Right forelimb (tissue), 1 donor: ENCODE results near the gene FAT3.

Source experiments
- DNase-seq: peaks from one replicate; pipeline ENCODE4 v3.0.0-alpha.2; 2018

The FAT3 gene

DNA sequence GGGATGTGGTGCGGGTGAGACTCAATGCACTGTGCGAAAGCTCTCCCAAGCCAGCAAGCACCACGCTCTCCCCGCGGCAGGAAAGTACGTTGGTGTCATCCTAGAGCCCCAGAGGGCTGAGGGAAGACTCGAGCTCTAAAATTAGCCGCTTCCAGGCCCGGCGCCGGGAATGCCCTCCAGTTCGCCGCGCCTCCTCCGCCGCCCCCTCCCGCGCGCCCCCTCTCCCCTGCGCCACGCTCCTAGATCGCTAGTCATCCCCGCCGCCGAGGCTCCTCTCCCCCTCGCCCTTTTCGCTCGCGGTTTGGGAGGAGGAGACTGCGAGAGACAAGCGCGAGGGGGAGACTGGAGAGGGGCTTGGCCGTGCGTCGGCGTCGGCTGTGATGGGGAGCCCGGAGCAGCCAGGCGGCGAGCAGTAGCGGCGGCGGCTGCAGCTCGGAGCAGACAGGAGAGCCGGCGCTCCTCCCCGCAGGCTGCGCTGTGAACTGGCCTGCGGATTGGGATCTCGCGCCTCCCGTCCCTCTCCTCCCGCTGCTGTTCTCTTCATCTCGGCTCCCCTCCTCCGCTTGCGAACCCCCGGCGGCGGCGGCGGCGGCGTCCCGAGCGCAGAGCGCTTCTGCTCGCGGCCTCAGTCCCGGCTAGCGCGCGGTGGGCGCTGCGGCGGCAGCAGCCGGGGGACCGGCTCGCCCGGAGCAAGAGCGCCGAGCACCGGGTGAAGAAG is at the start of gene FAT3:
Gene FAT3 (plus strand): TSS at position 412 of the 718 bp plus-strand sequence. CDS start 127,295 bp downstream, outside the sequence.
- DNase-seq, result peak; percentile 86

DNA sequence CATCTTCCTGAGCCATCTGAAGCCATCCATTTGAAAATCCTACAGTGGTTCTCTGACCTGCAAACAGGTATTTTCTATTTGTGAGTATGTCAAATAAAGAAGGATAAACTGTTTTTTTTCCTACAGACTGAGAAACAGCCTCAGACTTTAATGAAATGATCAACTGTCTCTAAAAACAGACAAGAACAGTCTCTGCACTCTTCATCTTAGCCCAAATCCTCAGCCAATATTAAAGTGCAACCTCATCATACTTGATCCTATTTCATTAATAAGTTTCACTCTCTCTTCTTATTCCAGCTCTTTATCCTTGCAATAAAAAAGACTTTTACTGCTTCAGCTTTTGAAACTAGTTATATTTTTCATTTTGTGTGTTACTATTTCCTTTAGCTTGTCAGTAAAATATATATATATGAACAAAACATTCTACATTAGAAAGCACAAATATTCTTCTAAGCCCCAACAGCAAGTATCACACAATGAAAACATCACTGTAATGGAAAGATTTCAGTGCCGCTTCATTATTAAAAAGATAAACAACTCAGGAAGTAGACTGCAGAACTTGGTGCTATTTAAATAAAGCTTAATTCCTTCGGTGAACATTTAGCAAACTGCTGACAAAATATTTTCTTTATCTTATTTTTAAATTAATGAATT is 45.5 kb upstream of the FAT3 start:
- no peak for DNase-seq

DNA sequence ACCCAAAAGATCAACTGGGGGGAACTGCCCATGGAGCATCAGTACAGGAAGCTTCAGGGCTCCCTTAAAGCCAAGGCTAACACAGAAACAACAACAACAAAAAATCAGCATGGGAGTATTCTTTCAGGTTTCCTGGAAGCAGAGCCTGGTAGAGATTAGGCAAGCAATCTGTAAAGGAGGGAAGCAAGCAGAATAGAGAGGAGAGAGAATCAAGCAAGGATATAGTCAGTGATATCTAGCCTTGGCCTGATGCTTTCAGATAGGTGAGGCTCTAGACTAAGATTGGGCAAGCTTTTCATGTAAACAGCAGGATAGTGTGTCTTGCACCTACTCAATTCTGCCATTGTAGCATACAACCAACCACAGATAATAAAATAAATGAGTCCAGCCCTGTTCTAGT is 44.4 kb upstream of the FAT3 start:
- DNase-seq, result no peak

DNA sequence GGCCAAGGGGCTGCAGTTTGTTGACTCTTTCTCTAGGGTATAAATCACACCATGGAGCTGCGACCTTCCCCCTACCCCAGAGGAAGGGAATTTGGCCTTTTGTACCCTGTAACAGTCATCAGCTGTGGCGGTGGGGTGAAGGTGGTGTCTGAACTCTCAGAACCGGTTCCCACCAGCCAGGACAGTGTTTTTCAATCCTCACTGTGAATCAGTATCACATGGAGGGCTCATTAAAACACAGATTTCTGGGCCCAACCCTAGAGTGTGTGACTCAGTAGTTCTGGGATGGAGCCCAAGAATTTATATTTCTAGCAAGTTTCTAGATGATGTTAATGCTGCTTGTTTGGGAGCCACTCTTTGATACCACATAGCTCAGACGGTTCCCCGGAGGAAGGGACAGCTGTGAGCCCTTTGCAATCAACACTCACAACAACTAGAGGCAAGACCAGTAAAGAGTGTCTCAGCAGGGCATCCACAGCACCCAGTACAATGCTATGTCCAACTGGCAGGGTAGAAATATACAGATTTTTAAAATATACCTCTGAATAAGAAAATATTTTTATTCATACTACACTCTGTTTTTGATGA is 43.9 kb upstream of the FAT3 start:
- DNase-seq, result no peak

DNA sequence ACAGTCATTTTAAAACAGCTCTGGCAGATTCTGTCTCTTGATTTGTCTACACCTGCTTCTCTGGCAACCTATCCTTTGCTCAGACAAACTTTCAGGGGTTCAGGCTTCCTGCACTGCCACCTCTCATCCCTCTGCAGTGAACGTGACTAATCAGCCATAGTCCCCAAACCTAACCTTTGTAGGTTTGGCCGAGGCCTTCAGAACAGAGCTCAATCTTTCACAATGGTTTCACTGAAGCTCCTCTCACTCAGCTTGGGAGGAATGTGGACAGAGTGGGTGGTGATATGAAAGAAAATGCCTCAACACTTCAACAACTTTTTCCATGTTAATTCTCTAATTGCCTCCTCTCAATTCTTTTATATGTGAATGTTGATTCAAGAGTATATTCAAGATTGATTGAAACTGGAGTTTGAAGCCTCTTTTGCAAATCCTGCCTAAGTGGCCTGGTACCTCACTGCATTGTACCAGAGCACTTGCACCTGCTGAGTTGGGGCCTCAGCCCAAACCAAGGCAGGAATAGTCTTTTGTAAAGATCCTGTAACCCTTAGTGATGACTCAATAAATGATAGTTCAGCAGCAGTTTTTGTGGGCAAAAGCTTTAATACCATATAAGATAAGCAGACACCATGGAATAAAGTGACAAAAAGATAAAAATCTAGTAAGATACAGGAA is 33.9 kb upstream of the FAT3 start:
- DNase-seq, result no peak

DNA sequence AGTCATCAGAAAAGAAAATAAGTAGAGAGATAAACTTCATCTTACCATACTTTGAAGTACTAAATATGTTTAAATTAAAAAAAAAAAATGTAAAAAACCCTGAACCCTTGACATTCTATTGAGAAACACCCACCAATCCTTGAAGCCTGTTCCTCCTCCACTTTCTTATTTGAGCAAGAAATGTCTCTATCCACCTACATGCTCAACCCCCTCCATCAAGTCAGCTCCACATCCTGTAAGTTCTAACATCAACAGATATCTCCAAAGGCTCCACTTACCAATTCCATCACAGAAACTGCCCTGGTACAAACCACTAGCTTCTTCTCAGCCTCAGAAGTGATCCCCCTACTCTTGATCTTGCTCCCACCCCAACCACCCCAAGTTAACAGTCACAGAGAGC is 32.5 kb upstream of the FAT3 start:
- no peak for DNase-seq

DNA sequence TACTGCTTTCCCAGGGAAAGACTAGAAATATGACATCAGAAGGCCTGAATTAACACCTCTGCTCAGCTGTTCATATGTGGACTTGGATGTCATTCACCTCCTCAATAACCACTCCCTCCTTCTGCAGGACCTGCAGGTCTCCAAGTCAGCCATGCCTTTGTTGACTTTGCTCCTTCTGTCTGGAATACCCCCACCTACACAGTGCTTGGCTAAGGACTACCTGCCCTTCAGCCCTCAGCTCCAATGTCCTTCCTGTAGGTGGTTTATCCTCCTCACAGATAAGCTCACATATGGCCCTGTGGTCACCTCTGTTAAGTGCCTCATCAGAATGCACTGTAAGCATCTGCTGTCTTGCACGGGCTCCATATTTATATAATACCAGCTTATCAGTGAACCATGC is 26.4 kb upstream of the FAT3 start:
- no peak for DNase-seq

DNA sequence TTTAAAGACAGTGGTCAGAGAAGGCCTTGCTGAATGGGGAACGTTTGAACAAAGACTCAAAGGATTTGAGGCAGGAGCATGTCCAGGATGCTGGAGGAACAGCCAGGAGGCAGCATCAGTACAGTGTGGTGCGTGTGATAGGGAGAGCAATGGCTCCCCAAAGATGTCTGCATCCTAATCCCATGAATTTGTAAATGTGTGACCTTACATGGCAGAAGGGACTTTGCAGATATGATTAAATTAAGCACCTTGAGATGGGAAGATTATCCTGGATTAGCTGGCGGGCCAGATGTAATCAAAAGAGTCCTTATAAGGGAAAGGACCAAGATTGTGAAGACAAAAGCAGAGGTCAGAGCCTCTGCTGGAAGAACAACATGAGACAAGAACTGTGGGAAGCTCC is 24.6 kb upstream of the FAT3 start:
- DNase-seq, result no peak

DNA sequence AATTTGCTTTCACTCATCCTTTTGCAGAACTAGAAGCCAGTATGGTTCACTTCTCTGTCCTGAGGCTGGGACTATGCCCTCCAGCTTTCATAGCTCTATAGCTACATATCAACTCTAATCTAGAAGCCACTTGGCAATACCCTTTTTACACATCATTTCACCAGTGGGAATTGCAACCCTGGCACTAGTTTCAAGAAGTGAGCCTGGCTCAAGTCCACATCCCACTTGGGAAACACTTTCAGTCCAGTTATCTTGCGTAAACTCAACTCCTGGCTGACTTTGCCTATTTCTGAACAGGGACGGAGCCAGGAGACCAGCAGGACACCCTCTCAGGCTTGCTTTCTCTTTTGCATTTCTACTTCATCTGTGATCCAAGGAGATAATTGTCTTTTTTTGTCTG is 19.9 kb upstream of the FAT3 start:
- no peak for DNase-seq

DNA sequence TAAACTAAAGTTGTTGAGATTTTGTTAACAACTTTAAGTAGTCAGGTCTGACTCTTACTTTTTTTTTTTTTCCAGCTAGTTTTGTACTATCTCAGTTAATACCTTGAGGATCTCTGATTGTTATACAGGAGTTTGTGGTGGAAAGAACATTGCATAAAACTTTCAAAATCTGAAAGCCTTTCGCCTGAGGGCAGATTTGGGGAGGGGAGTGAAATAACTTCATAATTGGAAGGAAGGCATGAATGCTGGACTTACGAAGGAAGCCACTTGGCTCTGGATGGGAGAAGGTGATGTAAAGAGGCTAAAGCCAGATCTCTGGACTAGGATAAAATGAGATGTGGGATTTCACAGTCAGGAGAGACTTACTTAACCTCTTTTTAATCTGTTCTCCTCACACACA is 18.2 kb upstream of the FAT3 start:
- DNase-seq, result no peak

DNA sequence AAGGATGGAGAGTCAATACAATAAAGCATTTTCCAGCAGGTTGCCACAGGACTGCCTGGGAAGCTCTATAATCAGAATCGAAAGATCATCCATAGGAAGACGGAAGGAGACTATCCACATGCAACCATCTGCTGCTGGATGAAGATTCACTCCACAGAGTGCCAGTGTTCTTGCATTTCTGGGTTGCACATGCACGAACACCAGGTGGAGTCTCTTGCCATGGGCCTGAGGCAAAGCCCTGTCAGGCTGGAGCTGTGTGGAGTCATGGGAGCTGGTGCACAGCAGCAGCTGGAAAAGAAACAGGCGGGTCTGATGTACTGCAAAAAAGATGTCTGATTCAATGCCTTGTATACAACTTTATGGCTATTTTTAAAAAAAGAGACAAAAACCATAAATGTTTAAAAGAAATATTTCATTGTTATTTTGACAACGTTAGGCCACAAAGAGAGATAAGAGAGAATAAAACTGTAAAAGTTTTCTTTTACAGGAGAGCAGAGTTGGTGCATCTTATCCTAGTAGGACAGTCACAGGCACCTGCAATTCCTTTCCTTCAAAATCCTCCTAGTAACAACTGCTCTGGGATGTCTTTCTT is 12.9 kb upstream of the FAT3 start:
- no peak for DNase-seq

DNA sequence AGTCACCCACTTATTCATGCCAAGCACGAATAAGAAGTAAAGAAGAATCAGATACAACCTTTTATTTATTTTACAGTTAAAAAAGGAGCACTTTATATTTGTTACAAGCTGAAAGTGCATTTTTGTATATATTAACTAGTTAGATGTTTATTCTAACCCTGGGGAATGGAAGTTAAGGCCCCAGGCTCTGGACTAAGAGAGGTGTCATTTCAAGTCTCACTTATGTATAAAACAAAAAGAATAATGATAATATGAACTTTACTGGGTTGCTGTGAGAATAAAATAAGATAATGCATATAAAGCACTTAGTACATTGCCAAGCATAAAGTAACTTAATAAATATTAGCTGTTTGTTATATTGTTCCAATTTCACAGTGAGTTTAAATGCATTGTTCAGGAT is 12.1 kb upstream of the FAT3 start:
- no peak for DNase-seq

DNA sequence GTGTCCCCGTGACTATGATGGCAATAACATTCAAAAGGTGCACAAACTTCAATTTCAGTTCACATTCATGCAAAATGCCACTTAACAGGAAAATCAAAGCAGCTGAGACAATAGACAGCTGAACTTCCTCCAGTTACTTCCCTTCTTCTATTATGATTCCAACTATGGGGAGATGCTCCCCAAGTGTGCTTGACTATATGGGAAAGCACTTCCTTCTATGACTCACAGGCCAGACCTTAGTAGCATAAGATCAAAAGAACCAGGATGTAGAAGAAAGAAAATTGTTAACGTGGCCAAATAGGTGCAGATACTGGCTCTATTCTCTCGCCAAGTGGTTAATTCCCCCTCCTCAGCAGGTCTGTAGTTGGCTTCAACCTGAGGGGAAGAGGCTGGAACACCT is 7.8 kb upstream of the FAT3 start:
- no peak for DNase-seq

DNA sequence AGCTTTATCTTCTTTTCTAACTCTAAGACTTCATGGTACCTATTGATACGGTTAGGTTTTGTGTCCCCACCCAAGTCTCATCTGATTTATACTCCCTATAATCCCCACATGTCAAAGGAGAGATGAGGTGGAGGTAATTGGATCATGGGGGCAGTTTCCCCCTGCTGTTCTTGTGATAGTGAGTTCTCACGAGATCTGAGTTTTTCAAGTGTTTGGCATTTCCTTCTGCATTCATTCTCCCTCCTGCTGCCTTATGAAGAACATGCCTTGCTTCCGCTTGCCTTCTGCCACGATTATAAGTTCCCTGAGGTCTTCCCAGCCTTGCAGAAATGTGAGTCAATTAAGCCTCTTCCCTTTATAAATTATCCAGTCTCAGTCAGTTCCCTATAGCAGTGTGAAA is 5.1 kb upstream of the FAT3 start:
- DNase-seq, result no peak

DNA sequence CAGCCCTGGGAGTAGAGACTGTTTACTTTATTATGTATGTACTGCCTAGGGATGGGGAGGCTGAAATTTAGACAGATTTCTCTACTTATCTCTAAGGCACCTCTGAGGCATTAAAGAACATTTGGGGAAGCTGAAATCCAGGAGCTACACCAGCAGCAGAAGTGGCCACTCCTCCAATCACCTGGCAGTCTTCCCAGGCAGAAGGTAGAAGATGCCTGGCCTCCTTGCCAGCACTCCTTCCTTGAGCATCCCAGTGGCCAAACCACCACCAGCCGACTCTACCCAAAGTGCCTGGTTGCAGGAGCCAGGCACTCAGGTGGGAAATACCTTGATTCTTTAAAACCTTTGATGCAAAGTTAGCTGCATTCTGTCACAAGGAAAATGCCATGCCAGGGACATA is 1.9 kb upstream of the FAT3 start:
- DNase-seq, result no peak

DNA sequence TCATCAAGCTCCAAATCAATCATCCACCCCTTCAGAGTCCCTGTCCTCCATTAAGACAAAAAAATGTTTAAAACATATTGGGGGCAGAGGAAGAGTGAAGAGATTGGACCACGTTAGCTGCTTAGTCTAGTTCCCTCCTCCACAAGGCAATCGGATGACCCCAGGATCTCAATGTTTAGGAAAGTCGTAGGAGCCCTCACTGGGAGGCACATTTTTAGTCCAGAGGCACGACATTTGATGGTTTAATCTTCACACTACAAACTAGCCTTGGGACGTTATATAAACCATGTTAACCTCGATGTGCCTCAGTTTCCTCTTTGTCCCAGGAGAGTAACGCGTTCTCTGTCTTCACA is 588 bp upstream of the FAT3 start:
- DNase-seq, result no peak

DNA sequence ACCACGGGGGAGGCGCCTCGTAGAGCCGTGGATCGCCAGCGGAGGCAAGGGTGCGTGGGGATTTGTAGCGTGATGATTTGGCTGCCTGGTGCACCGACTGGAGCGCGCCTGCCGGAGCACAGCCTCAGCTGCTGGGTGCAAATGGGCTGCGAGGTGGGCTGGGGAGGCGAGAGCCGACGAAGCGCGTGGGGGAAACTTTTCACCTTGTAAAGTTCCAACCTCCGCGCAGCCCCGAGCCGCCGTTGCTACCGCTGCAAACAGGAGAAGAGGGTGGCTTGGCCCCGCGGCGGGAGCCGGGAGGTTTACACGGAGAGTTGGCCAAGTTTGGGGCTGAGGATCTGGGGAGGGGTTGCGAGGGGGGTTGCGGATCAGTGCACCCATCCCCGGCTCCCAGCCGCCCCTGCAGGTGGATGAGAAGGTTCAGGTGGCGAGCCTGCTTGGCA is 528 bp downstream of the FAT3 start:
- peak; percentile 72 for DNase-seq

DNA sequence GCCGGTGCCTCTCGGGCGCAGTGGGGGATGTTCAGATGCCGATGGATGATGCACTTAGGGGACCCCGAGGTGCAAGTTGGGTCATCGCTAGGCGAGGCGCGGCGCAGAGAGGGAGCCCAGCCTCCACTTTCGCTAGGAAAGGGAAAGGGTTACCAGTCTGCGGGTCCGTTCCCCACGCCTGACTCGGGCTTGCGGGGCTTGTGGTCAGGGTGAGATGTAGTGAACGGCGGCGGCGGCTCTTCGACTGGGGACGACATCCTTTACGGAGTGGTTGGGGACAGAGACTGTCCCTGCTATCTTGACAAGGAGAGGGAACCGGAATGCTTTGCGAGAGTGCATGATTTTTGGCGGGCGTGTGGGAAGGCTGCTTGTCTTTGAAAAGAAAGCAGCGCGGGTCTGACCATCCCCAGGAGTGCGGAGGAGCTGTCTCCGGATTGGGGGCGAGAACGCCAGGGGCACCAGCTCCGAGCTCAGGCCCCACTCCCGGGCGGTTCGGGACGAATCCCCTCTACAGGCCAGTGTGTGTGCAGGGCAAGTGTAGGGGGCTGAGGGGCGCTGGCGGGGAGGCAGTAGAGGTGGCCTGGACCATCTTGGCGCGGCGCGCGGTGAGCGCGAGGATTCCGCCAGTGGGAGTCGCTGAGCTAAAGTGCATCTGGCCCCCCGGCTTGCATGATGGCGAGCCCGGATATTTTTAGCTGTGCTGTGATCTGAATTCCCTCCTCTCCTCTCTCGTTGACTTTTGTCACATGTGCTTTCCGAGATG is 1.1 kb downstream of the FAT3 start:
- peak; percentile 74 for DNase-seq

DNA sequence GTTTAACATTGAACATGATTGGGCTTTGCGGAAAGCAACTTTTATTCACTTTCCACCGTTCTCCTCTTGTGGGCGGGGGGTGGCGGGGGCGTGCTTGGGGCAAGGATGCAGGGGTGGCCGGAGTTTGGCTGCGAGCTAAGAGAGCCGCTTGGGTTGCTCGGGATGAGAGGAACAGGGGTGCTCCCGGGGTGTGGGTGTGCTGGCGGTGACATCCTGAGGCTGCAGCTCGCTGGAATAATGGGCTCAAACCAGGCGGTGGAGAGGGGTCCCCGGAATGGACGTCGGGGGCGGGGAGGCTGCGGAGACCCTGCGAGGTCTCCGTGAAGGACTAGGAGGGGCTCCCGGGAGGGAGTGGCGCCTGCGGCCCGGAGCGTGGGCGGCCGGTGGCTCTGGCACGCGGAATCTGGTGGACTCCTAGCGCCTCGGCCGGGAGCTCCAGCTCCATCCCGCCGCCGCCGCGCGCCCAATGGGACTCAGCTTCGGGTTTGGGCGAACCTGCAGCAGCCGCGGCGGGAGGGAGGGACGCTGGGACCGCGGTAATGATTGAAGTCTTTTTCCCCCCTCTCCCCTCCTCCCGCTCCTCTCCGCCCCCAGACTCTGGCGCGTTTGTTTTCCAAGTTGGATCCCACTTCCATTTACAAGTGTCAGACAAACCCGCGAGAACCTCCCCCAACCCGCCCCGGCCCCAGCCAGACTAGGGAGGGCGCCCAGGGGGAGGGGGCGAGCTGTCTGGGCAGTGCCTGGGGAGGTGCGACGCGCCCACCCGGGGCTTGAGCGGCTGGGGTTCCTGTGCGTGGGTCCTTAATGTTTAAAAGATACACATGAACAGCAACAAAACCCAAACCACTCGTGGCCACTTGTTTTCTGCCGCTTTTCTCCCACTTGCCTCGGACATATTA is 2.0 kb downstream of the FAT3 start:
- DNase-seq, result peak; percentile 62

DNA sequence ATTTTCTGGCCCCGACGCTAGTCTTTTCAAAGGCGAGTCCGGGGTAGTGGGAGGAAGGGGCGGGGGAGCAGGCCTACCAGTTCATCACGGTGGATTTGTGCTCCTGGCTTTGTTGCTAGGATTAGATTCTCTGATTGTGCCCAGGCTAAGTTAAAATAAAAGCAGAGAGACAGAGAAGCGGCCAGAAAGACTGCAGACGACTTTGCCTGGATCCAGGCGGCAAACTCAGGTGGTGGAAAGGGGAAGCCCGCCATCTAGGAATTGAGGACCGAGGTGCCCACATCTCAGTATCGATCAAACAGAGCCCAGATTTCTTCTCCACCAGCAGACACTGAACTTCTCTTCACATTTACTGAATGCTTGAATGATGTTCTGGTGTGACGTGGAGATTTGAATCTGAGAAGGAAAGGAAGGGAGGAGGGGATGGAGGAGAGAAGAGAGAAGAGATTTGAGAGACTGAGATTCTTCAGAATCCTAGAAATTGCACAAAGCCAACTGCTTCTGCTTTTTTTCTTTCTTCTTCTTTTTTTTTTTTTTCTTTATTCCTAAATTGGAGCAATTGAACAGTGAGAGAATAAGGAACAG is 2.7 kb downstream of the FAT3 start:
- DNase-seq, result peak; percentile 45
